ENCODE data around the gene USP49. TPM values are rescaled to one million over a fixed set of nuclear protein-coding genes. Genes with fewer than 3 reads are reported as not detected.

Gene USP49
- total and polyA plus RNA-seq, 2 of the 13 experiments (the other 11 are each of a cell fraction or from before 2014, with no cell fraction given), result 2.9 to 4.3 TPM

DNA sequence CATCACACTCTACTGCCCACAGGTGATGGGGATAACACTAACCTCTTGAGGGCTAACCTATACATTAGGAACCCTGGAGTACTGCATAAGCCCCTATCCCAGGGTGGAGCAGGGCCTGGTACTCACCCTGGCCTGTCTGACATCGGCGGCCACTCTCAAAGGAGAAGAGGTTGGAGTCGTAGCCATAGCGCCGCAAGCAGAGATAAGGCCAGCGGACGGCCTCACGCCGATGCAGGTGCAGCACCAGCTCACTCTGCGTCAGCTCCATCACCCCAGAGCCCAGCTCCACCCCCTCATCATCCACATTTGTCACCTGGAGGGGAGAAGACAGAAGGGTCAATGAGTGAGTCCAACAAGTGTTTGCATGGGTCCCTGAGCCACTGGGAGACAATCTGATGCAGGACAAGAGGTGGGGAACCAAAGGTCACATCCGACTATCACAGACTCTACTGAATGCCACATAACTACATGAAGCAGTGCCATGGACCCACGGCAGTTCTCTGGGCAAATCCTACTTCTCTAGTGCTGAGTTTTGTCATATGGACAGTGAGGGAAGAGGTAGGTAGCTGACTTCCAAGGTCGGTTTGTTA is 119.8 kb downstream of the USP49 start (continued):
- TF ChIP-seq HDAC1 (CRISPR knock-in tag; IDR thresholded peaks at IDR 0.05) (no peak), ZNF792 (CRISPR knock-in tag; IDR thresholded peaks at IDR 0.05) (no peak), ZMAT3 (CRISPR knock-in tag; conservative IDR thresholded peaks at IDR 0.05) (0 out of 2 replicates have a peak, but pooled peaks have one; percentile 49), BRCA1 (CRISPR knock-in tag; IDR thresholded peaks at IDR 0.05) (no peak), ZNF556 (CRISPR knock-in tag; IDR thresholded peaks at IDR 0.05; ENCODE audit: borderline replicate concordance) (peak; percentile 18; the same call in 1 of the 2 replicates), RNF2 (conservative IDR thresholded peaks at IDR 0.05; ENCODE audit: low read depth) (no peak), DR1 (CRISPR knock-in tag; IDR thresholded peaks at IDR 0.05) (no peak), ZNF225 (CRISPR knock-in tag; IDR thresholded peaks at IDR 0.05) (0 out of 2 replicates have a peak, but pooled peaks have one; percentile 31), KDM5A (IDR thresholded peaks at IDR 0.05; ENCODE audit: borderline replicate concordance, low read length) (no peak), ARNTL (CRISPR knock-in tag; IDR thresholded peaks at IDR 0.05) (0 out of 2 replicates have a peak, but pooled peaks have one; percentile 18)
- TF ChIP-seq, protein P1, sequence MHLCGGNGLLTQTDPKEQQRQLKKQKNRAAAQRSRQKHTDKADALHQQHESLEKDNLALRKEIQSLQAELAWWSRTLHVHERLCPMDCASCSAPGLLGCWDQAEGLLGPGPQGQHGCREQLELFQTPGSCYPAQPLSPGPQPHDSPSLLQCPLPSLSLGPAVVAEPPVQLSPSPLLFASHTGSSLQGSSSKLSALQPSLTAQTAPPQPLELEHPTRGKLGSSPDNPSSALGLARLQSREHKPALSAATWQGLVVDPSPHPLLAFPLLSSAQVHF (CRISPR knock-in tag; IDR thresholded peaks at IDR 0.05), result no peak
- TF ChIP-seq, protein P2, sequence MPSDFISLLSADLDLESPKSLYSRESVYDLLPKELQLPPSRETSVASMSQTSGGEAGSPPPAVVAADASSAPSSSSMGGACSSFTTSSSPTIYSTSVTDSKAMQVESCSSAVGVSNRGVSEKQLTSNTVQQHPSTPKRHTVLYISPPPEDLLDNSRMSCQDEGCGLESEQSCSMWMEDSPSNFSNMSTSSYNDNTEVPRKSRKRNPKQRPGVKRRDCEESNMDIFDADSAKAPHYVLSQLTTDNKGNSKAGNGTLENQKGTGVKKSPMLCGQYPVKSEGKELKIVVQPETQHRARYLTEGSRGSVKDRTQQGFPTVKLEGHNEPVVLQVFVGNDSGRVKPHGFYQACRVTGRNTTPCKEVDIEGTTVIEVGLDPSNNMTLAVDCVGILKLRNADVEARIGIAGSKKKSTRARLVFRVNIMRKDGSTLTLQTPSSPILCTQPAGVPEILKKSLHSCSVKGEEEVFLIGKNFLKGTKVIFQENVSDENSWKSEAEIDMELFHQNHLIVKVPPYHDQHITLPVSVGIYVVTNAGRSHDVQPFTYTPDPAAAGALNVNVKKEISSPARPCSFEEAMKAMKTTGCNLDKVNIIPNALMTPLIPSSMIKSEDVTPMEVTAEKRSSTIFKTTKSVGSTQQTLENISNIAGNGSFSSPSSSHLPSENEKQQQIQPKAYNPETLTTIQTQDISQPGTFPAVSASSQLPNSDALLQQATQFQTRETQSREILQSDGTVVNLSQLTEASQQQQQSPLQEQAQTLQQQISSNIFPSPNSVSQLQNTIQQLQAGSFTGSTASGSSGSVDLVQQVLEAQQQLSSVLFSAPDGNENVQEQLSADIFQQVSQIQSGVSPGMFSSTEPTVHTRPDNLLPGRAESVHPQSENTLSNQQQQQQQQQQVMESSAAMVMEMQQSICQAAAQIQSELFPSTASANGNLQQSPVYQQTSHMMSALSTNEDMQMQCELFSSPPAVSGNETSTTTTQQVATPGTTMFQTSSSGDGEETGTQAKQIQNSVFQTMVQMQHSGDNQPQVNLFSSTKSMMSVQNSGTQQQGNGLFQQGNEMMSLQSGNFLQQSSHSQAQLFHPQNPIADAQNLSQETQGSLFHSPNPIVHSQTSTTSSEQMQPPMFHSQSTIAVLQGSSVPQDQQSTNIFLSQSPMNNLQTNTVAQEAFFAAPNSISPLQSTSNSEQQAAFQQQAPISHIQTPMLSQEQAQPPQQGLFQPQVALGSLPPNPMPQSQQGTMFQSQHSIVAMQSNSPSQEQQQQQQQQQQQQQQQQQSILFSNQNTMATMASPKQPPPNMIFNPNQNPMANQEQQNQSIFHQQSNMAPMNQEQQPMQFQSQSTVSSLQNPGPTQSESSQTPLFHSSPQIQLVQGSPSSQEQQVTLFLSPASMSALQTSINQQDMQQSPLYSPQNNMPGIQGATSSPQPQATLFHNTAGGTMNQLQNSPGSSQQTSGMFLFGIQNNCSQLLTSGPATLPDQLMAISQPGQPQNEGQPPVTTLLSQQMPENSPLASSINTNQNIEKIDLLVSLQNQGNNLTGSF (CRISPR knock-in tag; IDR thresholded peaks at IDR 0.05), result no peak
- TF ChIP-seq, protein P3, sequence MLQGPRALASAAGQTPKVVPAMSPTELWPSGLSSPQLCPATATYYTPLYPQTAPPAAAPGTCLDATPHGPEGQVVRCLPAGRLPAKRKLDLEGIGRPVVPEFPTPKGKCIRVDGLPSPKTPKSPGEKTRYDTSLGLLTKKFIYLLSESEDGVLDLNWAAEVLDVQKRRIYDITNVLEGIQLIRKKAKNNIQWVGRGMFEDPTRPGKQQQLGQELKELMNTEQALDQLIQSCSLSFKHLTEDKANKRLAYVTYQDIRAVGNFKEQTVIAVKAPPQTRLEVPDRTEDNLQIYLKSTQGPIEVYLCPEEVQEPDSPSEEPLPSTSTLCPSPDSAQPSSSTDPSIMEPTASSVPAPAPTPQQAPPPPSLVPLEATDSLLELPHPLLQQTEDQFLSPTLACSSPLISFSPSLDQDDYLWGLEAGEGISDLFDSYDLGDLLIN (CRISPR knock-in tag; IDR thresholded peaks at IDR 0.05; ENCODE audit: borderline replicate concordance), result no peak
- TF ChIP-seq, protein P4, sequence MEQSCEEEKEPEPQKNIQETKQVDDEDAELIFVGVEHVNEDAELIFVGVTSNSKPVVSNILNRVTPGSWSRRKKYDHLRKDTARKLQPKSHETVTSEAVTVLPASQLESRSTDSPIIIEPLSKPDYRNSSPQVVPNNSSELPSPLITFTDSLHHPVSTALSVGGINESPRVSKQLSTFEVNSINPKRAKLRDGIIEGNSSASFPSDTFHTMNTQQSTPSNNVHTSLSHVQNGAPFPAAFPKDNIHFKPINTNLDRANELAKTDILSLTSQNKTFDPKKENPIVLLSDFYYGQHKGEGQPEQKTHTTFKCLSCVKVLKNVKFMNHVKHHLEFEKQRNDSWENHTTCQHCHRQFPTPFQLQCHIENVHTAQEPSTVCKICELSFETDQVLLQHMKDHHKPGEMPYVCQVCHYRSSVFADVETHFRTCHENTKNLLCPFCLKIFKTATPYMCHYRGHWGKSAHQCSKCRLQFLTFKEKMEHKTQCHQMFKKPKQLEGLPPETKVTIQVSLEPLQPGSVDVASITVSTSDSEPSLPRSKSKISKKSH (CRISPR knock-in tag; IDR thresholded peaks at IDR 0.05; ENCODE audit: borderline replicate concordance), result no peak; the same call in 1 of the 2 replicates
- TF ChIP-seq, protein P5, sequence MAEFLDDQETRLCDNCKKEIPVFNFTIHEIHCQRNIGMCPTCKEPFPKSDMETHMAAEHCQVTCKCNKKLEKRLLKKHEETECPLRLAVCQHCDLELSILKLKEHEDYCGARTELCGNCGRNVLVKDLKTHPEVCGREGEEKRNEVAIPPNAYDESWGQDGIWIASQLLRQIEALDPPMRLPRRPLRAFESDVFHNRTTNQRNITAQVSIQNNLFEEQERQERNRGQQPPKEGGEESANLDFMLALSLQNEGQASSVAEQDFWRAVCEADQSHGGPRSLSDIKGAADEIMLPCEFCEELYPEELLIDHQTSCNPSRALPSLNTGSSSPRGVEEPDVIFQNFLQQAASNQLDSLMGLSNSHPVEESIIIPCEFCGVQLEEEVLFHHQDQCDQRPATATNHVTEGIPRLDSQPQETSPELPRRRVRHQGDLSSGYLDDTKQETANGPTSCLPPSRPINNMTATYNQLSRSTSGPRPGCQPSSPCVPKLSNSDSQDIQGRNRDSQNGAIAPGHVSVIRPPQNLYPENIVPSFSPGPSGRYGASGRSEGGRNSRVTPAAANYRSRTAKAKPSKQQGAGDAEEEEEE (CRISPR knock-in tag; IDR thresholded peaks at IDR 0.05; ENCODE audit: borderline replicate concordance), result no peak
- TF ChIP-seq, protein P6, sequence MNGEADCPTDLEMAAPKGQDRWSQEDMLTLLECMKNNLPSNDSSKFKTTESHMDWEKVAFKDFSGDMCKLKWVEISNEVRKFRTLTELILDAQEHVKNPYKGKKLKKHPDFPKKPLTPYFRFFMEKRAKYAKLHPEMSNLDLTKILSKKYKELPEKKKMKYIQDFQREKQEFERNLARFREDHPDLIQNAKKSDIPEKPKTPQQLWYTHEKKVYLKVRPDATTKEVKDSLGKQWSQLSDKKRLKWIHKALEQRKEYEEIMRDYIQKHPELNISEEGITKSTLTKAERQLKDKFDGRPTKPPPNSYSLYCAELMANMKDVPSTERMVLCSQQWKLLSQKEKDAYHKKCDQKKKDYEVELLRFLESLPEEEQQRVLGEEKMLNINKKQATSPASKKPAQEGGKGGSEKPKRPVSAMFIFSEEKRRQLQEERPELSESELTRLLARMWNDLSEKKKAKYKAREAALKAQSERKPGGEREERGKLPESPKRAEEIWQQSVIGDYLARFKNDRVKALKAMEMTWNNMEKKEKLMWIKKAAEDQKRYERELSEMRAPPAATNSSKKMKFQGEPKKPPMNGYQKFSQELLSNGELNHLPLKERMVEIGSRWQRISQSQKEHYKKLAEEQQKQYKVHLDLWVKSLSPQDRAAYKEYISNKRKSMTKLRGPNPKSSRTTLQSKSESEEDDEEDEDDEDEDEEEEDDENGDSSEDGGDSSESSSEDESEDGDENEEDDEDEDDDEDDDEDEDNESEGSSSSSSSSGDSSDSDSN (CRISPR knock-in tag; IDR thresholded peaks at IDR 0.05), result 0 out of 2 replicates have a peak, but pooled peaks have one; percentile 17
